IMR-90 (cell line): ENCODE data around the gene PGS1. TPM values are rescaled to one million over a fixed set of nuclear protein-coding genes. Genes with fewer than 3 reads are reported as not detected.

ENCODE experiments used
- ATAC-seq: fragments of 200-7000 bp; cut with Tn5 transposase; 2 replicates; pipeline ENCODE4 v1.9.1; 2020; ENCODE audit warnings: low read depth, mild to moderate bottlenecking, moderate library complexity
- BruUV-seq: library from RNA; stranded (reverse); fragments of 400-500 nt; replicated peaks from 2 replicates; lab custom pipeline; 2021; lab: Mats Ljungman, UMichigan
- CTCF ChIA-PET: fragments of 300-600 bp; formaldehyde crosslinking; extraction: SDS; loops from one replicate; lab custom pipeline; 2021; ENCODE audit warnings: antibody characterized with exemption; lab: Yijun Ruan, JAX
- POLR2A ChIA-PET: fragments of 300-600 bp; sonication (Branson Sonifier 250); formaldehyde crosslinking; loops from one replicate; lab custom pipeline; 2022; ENCODE audit warnings: antibody characterized with exemption; ENCODE audit not compliant: unreplicated experiment; lab: Charles Lee
- DNase-seq: peaks from one replicate; pipeline ENCODE4 v3.0.0; 2013
- H2AFZ ChIP-seq: replicated peaks from 2 replicates; pipeline ENCODE3; 2013; ENCODE audit warnings: low read length, mild to moderate bottlenecking; ENCODE audit not compliant: poor library complexity
- H2AK5ac ChIP-seq: 2 replicates; pipeline ENCODE4 v1.6.1; 2013; ENCODE audit warnings: low read depth, low read length, inconsistent platforms
- H2AK9ac ChIP-seq: replicated peaks from 2 replicates; pipeline ENCODE3; 2013; ENCODE audit warnings: mild to moderate bottlenecking, low read depth, low read length, moderate library complexity; ENCODE audit not compliant: poor library complexity
- H2BK120ac ChIP-seq: 2 replicates; pipeline ENCODE4 v1.6.1; 2013; ENCODE audit warnings: low read depth, low read length, inconsistent platforms
- H2BK15ac ChIP-seq: 3 replicates; pipeline ENCODE4 v1.6.1; 2013; ENCODE audit warnings: low read depth, low read length, inconsistent platforms
- H2BK20ac ChIP-seq: 2 replicates; pipeline ENCODE4 v1.6.1; 2013; ENCODE audit warnings: low read depth, mild to moderate bottlenecking, inconsistent platforms, low read length, moderate library complexity
- H2BK5ac ChIP-seq: 2 replicates; pipeline ENCODE4 v1.6.1; 2013; ENCODE audit warnings: mild to moderate bottlenecking, low read depth, low read length, inconsistent platforms; ENCODE audit not compliant: poor library complexity, severe bottlenecking
- H3K14ac ChIP-seq: replicated peaks from 2 replicates; pipeline ENCODE4 v1.6.1; 2013; ENCODE audit warnings: low read depth, low read length, inconsistent platforms
- H3K18ac ChIP-seq: 2 replicates; pipeline ENCODE4 v1.6.1; 2013; ENCODE audit warnings: low read depth, low read length, control low read depth
- H3K23ac ChIP-seq: 2 replicates; pipeline ENCODE4 v1.6.1; 2013; ENCODE audit warnings: low read depth, low read length, inconsistent platforms
- H3K27ac ChIP-seq: 2 replicates; pipeline ENCODE4 v1.5.1; 2013; ENCODE audit warnings: mild to moderate bottlenecking, control low read depth, low read length; ENCODE audit not compliant: insufficient read depth
- H3K27me3 ChIP-seq: 2 replicates; pipeline ENCODE4 v1.6.1; 2013; ENCODE audit warnings: low read length; ENCODE audit not compliant: control insufficient read depth, insufficient read depth
- H3K36me3 ChIP-seq: 2 replicates; pipeline ENCODE4 v1.6.1; 2013; ENCODE audit warnings: low read length, mixed read lengths; ENCODE audit not compliant: control insufficient read depth, insufficient read depth
- H3K4ac ChIP-seq: 2 replicates; pipeline ENCODE4 v1.6.1; 2013; ENCODE audit warnings: low read depth, low read length, inconsistent platforms
- H3K4me1 ChIP-seq: 2 replicates; pipeline ENCODE4 v1.6.1; 2013; ENCODE audit warnings: low read length, mixed read lengths; ENCODE audit not compliant: control insufficient read depth, insufficient read depth
- H3K4me2 ChIP-seq: 2 replicates; pipeline ENCODE4 v1.6.1; 2013; ENCODE audit warnings: low read depth, mild to moderate bottlenecking, control low read depth, low read length, moderate library complexity
- H3K4me3 ChIP-seq: 2 replicates; pipeline ENCODE4 v1.5.1; 2013; ENCODE audit warnings: low read depth, mild to moderate bottlenecking, control low read depth, low read length, moderate library complexity; ENCODE audit not compliant: insufficient read depth
- H3K56ac ChIP-seq: 2 replicates; pipeline ENCODE4 v1.6.1; 2013; ENCODE audit warnings: low read length, inconsistent platforms; ENCODE audit not compliant: insufficient read depth; ENCODE audit errors: extremely low read depth
- H3K79me1 ChIP-seq, 2 experiments: 2 replicates each; pipeline ENCODE4 v1.6.1; 2013; ENCODE audit warnings: low read length in 2 of 2, inconsistent platforms in 1 of 2, low read depth in 1 of 2
- H3K9ac ChIP-seq: 2 replicates; pipeline ENCODE4 v1.6.1; 2013; ENCODE audit warnings: low read depth, low read length, control low read depth
- H3K9me1 ChIP-seq: 2 replicates; pipeline ENCODE4 v1.6.1; 2013; ENCODE audit warnings: low read length, inconsistent platforms; ENCODE audit not compliant: insufficient read depth
- H3K9me3 ChIP-seq: 2 replicates; pipeline ENCODE4 v1.6.1; 2013; ENCODE audit warnings: low read length; ENCODE audit not compliant: control insufficient read depth, insufficient read depth
- H4K20me1 ChIP-seq: 2 replicates; pipeline ENCODE4 v1.6.1; 2013; ENCODE audit warnings: low read length, inconsistent platforms; ENCODE audit not compliant: insufficient read depth
- H4K5ac ChIP-seq: 2 replicates; pipeline ENCODE4 v1.6.1; 2013; ENCODE audit warnings: mild to moderate bottlenecking, low read depth, low read length, control low read depth
- H4K8ac ChIP-seq, 2 experiments: 2 replicates each; pipeline ENCODE4 v1.6.1; 2013; ENCODE audit warnings: low read depth in 2 of 2, low read length in 2 of 2, control low read depth in 1 of 2, inconsistent platforms in 1 of 2
- H4K91ac ChIP-seq: 2 replicates; pipeline ENCODE4 v1.6.1; 2013; ENCODE audit warnings: low read depth, low read length, inconsistent platforms; ENCODE audit not compliant: insufficient read depth
- BHLHE40 ChIP-seq: fragments of 150-350 bp; IDR thresholded peaks from 2 replicates; pipeline ENCODE4 v1.6.1; 2016; ENCODE audit warnings: mild to moderate bottlenecking, low read depth, low read length
- CEBPB ChIP-seq: IDR thresholded peaks from 2 replicates; pipeline ENCODE4 v1.6.1; 2012; ENCODE audit warnings: low read depth, low read length, improper control_type of control experiment
- CTCF ChIP-seq: conservative IDR thresholded peaks from 2 replicates; pipeline ENCODE4 v1.5.1; 2012; ENCODE audit warnings: mild to moderate bottlenecking, low read depth, low read length, improper control_type of control experiment
- ELK1 ChIP-seq: fragments of 150-350 bp; IDR thresholded peaks from 2 replicates; pipeline ENCODE4 v1.6.1; 2016; ENCODE audit warnings: low read depth, mild to moderate bottlenecking, low read length, moderate library complexity, borderline replicate concordance
- FOS ChIP-seq: fragments of 150-350 bp; IDR thresholded peaks from 2 replicates; pipeline ENCODE4 v1.6.1; 2016; ENCODE audit warnings: low read depth, low read length
- MAFK ChIP-seq: IDR thresholded peaks from 2 replicates; pipeline ENCODE4 v1.6.1; 2012; ENCODE audit warnings: low read depth, low read length, improper control_type of control experiment
- MAZ ChIP-seq: IDR thresholded peaks from 2 replicates; pipeline ENCODE4 v1.6.1; 2012; ENCODE audit warnings: low read depth, mild to moderate bottlenecking, low read length, improper control_type of control experiment, moderate library complexity, borderline replicate concordance
- MXI1 ChIP-seq: IDR thresholded peaks from 2 replicates; pipeline ENCODE4 v1.6.1; 2012; ENCODE audit warnings: low read depth, mild to moderate bottlenecking, low read length, moderate library complexity, borderline replicate concordance
- NFE2L2 ChIP-seq: fragments of 150-350 bp; IDR thresholded peaks from 2 replicates; pipeline ENCODE4 v1.6.1; 2016; ENCODE audit warnings: low read depth, mild to moderate bottlenecking, low read length
- POLR2A ChIP-seq: IDR thresholded peaks from 2 replicates; pipeline ENCODE4 v1.6.1; 2012; ENCODE audit warnings: mild to moderate bottlenecking, low read depth, low read length
- RAD21 ChIP-seq: IDR thresholded peaks from 2 replicates; pipeline ENCODE4 v1.6.1; 2012; ENCODE audit warnings: low read length, improper control_type of control experiment
- RCOR1 ChIP-seq: IDR thresholded peaks from 2 replicates; pipeline ENCODE4 v1.6.1; 2012; ENCODE audit warnings: mild to moderate bottlenecking, low read length, improper control_type of control experiment; ENCODE audit not compliant: insufficient replicate concordance
- RFX5 ChIP-seq: IDR thresholded peaks from 2 replicates; pipeline ENCODE4 v1.8.0; 2012; ENCODE audit warnings: low read depth, mild to moderate bottlenecking, low read length, moderate library complexity
- WGBS, 2 experiments: methylation state at CpG; one replicate each; pipeline versions ENCODE4 v1.1.5 to v1.1.7; 2013; ENCODE audit warnings: missing lambda C conversion rate in 2 of 2; ENCODE audit not compliant: insufficient read length in 1 of 2; ENCODE audit errors: extremely low coverage in 2 of 2; 5-methylcytosine and 5-hydroxymethylcytosine counted together
- dilution Hi-C: fragments of 300-500 bp; cut with HindIII; formaldehyde crosslinking; loops from one replicate; pipeline ENCODE4 v1.14.3; 2018; ENCODE audit warnings: low sequenced_read_pairs; ENCODE audit not compliant: unreplicated experiment
- in situ Hi-C: fragments of 300-500 bp; cut with MboI; formaldehyde crosslinking; loops from 3 replicates; pipeline ENCODE4 v1.14.3; 2019; ENCODE audit warnings: low sequenced_read_pairs, inconsistent platforms, mixed read lengths
- intact Hi-C: fragments of 100-400 bp; cut with micrococcal nuclease; formaldehyde crosslinking; loops from 2 replicates; pipeline ENCODE4 v1.10.0; 2022
- polyA plus RNA-seq, 3 experiments: library from polyadenylated mRNA; depleted of rRNA; stranded (reverse); fragments of >200 nt; gene quantifications; 2 replicates each; pipeline ENCODE4 v1.2.3, GENCODE V29; 2012; ENCODE audit warnings: low replicate concordance in 1 of 3
- total RNA-seq: library from RNA; depleted of rRNA; stranded (reverse); fragments of >200 nt; gene quantifications from 2 replicates; pipeline ENCODE4 v1.2.3, GENCODE V29; 2012

The PGS1 gene
- total and polyA plus RNA-seq, 2 of the 4 experiments (the other 2 are of a cell fraction), result 18.5 to 43.2 TPM

- Histone ChIP-seq H3K36me3 (no peaks in the 10 kb centered on the region), H2BK15ac (no peak overlapping the region), H3K27me3 (peaks cover 2% of the 10 kb centered on the region), H3K23ac (no peak overlapping the region), H3K4me1 (no peaks in the 10 kb centered on the region), H3K18ac (no peak overlapping the region), H2AFZ (no peak overlapping the region), H3K9me3 (peaks cover 4% of the 10 kb centered on the region; the same call in 1 of the 2 replicates), H4K5ac (no peak overlapping the region), H2AK9ac (no peak overlapping the region), H3K9me1 (no peaks in the 10 kb centered on the region), H3K9ac (no peak overlapping the region), H3K79me1 (no peaks in the 10 kb centered on the region), H3K4me2 (no peak overlapping the region), H4K8ac (no peak overlapping the region), H4K91ac (no peak overlapping the region), H2BK20ac (no peak overlapping the region), H3K14ac (no peak overlapping the region), H2BK120ac (no peak overlapping the region), H3K56ac (no peak overlapping the region), H3K4me3 (no peak overlapping the region), H3K27ac (no peak overlapping the region), H2BK5ac (no peak overlapping the region), H3K4ac (no peak overlapping the region), H4K20me1 (no peaks in the 10 kb centered on the region; the same call in 1 of the 2 replicates), H2AK5ac (no peak overlapping the region)
- no peak for TF ChIP-seq CEBPB
- no peak for TF ChIP-seq ELK1
- TF ChIP-seq BHLHE40, result no peak
- TF ChIP-seq RCOR1, result no peak
- TF ChIP-seq POLR2A, result no peak
- no peak for TF ChIP-seq RFX5
- no peak for TF ChIP-seq MAFK
- TF ChIP-seq FOS, result no peak
- no peak for TF ChIP-seq MXI1
- no peak for TF ChIP-seq RAD21
- no peak for TF ChIP-seq NFE2L2
- TF ChIP-seq CTCF, result no peak
- no peak for TF ChIP-seq MAZ
- ChIA-PET CTCF (no interaction called here), POLR2A (no interaction called here)
- intact Hi-C loops (no loop called here), dilution Hi-C loops (no loop called here), in situ Hi-C loops (no loop called here)
- ATAC-seq (no peak), DNase-seq (no peak)
- 40% methylated on average over 1 of the region's 12 CpGs; no CpG with 5 or more reads in 1 of the 2 experiments for WGBS, 2 experiments
- BruUV-seq, result no TSS peak
Observed at GRCh38 chr17:78468366-78468765, 89.9 kb downstream of the PGS1 start.
